ENCODE data around the gene NUTM2F.
"Not testable (repeated sequence)": the region's sequence is repeated elsewhere in the genome, so short reads cannot be mapped to it uniquely, and the experiment has no call there.

NUTM2F gene, protein sequence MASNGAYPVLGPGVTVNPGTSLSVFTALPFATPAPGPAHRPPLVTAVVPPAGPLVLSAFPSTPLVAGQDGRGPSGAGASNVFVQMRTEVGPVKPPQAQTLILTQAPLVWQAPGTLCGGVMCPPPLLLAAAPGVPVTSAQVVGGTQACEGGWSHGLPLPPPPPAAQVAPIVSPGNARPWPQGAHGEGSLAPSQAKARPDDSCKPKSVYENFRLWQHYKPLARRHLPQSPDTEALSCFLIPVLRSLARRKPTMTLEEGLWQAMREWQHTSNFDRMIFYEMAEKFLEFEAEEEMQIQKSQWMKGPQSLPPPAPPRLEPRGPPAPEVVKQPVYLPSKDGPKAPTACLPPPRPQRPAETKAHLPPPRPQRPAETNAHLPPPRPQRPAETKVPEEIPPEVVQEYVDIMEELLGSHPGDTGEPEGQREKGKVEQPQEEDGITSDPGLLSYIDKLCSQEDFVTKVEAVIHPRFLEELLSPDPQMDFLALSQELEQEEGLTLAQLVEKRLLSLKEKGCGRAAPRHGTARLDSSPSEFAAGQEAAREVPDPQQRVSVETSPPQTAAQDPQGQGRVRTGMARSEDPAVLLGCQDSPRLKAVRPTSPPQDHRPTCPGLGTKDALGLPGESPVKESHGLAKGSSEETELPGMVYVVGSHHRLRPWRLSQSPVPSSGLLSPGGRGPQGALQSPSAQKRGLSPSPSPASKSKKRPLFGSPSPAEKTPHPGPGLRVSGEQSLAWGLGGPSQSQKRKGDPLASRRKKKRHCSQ

DNA sequence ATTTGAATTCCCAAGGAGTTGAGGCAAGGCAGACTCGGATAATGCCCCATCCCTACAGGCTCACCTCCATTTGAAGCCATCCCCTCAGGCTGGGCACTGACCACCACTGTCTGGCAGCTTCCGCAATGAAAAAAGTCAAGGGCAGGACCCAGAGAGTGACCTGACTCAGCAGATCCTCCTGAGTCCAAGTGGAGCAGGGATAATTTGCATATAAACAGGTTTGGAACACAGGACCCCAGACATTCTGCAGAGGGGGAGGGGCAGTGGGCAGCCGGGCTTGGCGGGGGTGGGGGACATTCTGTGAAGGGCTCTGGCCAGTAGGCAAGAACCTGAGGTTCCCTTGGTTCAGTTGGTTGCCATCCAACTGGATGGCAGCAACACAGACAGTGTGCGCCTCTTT, at the start of gene NUTM2F:
Gene NUTM2F (minus strand): TSS at position 101 of the 400 bp plus-strand sequence. CDS start 21 bp downstream, at position 80.
- DNase-seq, result not testable (repeated sequence)

DNA sequence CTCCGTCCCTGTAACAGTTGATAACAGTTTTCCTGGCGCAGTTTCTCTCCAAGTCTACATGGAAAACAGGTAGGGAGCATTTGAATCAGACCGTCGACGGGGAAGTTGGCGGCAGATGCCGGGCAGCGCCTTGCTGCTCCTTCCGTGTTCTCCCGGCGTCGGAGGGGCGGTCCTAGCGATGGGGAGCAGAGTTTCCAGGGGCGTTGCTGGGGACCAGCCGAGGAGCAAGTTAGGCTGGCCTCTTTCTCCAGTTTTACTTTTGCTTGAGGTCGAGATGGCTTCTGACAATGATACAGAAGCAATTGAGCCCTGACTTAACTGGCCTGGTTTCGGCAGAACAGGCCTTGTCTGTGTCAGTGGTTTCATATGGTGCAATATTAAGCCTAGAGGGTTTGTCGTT, 46.8 kb upstream of the NUTM2F start:
- DNase-seq, result not testable (repeated sequence)

DNA sequence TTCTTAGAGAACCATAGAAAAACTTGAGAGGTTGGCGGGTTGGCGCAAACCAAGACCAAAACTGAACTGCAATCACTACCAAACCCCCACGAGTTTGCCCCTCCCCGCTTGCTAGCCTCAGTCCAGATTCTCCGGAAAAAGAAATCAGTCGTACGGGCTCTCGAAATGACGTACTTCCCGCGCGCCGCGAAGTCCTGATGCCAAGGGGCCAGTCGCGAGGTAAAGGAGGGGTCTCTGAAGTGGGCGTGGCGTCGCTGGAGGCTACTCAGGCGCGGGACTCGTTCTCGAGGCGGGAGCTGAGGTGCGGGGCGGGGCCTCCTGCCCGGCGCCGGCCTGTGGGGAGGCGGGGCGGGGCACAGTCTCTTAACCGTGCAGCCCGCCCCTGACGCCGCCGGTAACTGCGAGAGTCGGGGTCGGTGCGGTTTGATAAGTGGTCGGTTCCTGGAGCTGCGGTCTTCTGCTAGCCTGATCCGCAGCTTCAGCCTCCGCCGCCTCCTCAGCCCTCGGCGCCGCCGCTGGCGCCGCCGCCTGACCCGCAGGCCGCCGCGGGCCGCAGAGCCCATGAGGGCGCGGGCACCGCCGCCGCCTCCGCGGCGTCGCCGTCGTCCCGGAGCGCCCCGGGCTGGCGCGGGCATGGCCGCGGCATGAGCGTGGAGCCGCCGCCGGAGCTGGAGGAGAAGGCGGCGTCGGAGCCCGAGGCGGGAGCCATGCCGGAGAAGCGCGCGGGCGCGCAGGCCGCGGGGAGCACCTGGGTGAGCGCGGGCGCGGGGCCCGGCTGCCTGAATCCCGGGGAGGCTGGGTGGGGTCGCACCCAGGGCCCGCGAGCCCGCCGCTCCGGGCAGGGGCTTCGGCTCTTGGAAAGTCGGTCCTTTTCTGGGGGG, 46.0 kb upstream of the NUTM2F start:
- peak; percentile 83 to 84 for DNase-seq

DNA sequence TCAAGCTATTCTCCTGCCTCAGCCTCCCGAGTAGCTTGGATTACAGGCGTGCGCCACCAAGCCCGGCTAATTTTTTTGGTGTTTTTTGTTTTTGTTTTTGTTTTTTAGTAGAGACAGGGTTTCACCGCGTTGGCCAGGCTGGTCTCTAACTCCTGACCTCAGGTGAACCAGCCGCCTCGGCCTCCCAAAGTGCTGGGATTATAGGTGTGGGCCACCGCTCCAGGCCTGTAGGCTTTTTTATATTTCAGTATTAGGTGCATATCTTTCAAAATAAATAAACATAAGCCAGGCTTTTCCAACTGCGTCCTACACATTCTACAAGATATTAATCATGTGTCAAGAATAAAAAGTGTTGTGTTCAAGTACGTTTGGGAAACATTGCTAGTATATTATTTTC, 45.3 kb upstream of the NUTM2F start:
- DNase-seq, result not testable (repeated sequence)

DNA sequence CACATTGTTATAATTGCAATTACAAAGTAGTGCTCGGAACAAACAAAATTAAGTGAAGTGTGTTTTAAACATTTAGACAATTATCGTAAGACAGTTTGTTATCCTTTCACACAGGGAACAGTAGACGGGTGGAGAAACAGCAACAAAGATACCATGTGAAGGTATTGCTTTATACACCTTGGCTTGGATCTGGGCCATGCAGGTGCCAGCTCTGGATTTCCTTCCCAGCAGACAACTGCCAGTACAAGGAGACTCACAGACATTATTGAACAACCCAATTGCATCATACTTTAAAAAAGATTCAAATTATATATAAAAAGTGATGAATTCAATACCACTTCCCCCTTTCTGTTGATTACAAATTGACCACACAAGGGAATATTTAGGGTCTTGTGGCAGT, 41.8 kb upstream of the NUTM2F start:
- DNase-seq, result not testable (repeated sequence)

DNA sequence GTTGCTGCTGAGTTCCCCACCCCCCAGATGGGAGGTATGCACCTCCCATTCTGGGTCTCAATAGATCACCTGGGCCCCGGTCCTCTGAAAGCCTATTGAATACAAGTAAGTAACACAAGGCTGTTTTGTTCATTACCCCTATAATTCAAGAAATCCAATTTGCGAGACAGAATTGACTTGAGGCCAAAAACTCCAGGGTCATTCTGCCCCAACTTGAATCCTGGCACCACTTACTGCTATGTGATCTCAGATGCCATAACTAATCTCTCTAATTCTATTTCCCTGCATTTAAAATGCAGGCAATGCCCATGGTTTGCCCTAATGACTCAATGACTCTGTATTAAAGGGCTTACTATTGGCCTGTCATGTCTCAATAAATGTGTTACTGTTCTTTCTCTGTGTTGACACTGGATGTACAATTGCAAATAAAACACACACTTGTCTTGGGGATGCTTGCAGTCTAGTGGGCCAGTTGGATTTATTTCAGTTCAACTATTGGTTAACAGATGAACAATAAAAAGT, 35.7 kb upstream of the NUTM2F start:
- not testable (repeated sequence) for DNase-seq

DNA sequence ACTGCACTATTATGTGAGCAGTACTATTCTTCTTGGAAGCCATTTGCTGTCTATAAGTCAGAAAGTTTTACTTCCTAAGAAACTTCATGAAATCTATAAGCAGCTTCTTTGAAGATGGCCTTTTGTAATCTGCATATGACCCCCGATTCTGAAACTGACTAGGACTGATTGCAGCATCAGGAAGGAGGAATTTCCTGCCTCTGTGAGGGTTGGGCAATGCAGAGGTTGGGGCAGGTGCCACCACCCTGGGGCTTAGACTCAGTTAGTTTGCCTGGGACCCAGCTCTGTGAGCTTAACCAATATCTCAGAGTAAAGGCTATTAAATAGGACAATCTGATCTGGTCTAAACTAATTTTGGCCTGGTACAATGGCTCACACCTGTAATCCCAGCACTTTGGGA, 28.7 kb upstream of the NUTM2F start:
- not testable (repeated sequence) for DNase-seq

DNA sequence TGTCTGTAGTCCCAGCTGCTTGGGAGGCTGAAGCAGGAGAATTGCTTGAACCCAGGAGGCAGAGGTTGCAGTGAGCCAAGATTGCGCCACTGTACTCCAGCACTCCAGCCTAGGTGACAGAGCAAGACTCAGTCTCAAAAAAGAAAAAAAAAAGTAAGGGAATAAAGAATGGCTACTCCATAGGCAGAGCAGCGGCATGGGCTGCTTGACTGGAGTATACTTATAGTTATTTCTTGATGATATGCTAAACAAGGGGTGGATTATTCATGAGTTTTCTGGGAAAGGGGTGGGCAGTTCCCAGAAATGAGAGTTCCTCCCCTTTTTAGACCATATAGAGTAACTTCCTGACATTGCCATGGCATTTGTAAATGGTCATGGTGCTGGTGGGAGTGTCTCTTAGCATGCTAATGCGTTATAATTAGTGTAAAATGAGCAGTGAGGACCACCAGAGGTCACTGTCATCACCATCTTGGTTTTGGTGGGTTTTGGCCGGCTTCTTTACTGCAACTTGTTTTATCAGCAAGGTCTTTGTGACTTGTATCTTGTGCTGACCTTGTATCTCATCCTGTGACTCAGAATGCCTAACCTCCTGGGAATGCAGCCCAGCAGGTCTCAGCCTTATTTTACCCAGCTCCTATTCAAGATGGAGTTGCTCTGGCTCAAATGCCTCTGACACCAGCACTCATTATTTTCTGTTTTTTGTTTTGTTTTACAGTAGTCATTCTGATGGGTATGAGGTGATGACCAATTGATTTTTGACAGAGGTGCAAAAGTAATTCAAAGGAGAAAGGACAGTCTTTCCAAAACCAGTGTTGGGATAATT, 23.7 kb upstream of the NUTM2F start:
- not testable (repeated sequence) for DNase-seq

DNA sequence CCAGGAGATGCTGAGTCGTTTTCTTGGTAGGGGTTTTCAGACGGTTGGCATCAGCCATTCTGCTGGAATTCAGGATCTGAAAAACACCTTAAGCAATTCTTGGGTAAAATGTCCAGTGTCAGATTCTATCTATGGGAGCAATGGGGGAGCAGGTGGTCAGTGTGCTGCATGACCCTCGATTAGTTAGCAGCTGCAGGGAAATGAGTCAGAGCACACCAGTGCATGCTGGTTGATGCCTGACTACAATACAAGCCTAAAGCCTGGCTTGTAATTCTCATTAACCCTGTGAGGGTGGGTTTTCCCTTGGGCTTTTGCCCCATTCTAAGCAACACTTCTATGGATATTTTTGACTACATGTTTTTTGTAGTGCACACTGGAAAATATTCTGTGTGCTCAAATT, 20.3 kb upstream of the NUTM2F start:
- DNase-seq, result not testable (repeated sequence)

DNA sequence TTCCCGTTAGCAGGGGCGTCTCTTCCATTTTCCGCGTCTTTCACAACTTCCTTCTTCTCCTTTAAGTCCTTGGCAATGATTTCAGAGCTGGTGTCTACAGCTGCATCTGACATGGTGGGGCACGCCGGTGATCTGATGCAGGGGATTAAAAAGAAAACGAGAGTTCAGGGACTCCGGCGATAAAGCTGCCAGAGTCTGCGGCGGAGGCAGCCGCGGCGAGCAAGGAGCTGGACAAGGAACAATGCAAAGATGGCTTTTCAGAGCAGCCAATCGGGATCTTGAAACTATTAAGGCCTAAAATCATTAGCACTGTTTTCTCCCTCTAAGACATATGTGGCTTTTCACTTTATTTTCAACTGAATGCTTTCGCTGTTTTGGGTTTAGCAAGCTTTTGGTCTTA, 19.0 kb upstream of the NUTM2F start:
- not testable (repeated sequence) for DNase-seq

DNA sequence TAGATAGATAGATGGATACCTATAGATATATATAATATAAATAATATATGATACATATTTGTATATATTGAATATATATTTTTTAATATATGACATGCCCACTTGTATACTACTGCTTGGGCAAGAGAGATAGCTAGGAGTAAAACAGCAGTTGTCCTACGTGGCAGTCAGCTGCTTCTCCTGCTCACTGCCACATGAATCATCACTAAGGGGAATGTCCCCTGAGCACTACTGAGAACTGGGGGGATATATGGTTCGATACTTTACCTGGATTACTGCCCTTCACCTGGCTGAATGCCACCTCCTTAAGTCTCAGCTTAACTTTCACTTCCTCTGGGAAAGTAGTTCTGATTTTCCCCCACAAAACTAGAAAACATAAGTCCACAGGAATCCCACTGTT, 13.3 kb upstream of the NUTM2F start:
- not testable (repeated sequence) for DNase-seq

DNA sequence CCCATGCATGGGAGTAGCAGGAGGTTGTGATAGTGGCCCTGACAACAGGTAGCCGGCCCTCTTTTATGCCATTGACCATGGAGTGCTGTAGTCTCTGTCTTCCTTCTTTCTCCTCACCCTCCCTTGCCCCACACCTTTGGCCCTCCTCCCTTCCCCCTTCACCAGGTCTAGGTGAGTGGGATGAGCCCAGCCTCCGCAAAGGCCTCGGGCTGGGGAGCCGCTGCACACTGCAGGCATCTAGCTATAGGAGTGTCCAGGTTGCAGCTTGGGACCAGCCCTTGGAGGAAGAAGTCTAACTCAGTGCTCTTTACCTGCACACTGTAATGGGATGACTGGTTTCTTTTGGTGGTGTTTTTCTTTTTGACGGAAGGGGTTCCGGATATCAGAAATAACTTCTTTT, 12.3 kb upstream of the NUTM2F start:
- DNase-seq, result not testable (repeated sequence)

DNA sequence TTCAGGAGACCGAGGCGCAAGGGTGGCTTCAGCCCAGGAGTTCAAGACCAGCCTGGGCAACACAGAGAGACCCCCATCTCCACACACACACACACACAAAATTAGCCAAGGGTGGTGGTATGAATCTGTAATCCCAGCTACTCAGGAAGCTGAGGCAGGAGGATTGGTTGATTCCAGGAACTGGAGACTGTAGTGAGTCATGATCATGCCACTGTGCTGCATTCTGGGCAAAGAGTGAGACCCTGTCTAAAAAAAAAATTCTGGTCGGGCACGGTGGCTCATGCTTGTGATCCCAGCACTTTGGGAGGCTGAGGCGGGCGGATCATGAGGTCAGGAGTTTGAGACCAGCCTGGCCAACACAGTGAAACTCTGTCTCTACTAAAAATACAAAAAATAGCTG, 11.2 kb upstream of the NUTM2F start:
- DNase-seq, result not testable (repeated sequence)

DNA sequence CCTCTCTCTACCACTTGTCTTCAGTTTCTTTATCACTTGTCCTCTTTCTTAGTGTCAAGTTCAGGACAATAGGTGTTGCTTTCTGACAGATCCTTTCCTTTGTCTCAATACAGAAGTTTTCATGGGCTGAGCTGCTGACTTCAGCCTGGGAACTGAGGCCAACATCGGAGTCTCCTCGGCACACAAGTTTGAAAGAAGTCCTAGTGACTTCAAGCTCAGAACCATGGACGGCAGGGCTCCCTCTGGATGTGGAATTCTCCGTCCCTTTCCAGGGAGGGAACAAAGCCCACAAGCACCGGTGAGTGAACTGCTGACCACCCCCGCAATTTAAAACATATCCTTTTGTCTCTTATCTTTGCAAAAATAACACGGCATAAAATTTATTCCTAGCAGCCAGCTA, 10.3 kb upstream of the NUTM2F start:
- DNase-seq, result not testable (repeated sequence)

DNA sequence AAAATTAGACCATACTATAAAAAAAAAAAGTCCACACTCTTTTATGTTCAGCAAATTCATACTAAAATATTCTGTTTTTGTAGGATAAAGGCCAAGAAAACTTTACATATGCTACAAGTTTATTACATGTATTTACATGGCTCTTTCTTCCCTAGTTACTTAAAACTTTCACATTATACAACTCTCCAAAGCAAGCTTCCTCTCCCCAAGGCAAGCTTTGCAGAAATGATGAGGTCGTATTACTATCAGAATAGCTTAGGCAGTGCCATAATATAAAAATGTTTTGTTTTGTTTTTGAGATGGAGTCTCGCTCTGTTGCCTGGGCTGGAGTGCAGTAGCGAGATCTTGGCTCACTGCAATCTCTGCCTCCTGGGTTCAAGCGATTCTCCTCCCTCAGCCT, 8.0 kb upstream of the NUTM2F start:
- DNase-seq, result not testable (repeated sequence)

DNA sequence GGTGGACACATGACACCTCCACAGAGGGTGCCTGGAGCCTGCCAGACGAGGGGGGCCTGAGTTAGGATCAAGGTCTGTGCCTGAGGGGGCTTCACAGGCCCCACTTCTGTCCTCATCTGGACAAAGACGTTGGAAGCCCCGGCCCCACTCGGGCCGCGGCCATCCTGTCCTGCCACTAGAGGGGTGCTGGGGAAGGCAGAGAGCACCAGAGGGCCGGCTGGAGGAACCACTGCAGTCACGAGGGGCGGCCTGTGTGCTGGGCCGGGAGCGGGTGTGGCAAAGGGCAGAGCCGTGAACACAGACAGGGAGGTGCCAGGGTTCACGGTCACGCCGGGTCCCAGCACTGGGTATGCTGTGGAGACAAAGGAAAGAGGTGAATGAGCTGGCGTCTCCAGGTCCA, 2.9 kb downstream of the NUTM2F start:
- DNase-seq, result not testable (repeated sequence)

DNA sequence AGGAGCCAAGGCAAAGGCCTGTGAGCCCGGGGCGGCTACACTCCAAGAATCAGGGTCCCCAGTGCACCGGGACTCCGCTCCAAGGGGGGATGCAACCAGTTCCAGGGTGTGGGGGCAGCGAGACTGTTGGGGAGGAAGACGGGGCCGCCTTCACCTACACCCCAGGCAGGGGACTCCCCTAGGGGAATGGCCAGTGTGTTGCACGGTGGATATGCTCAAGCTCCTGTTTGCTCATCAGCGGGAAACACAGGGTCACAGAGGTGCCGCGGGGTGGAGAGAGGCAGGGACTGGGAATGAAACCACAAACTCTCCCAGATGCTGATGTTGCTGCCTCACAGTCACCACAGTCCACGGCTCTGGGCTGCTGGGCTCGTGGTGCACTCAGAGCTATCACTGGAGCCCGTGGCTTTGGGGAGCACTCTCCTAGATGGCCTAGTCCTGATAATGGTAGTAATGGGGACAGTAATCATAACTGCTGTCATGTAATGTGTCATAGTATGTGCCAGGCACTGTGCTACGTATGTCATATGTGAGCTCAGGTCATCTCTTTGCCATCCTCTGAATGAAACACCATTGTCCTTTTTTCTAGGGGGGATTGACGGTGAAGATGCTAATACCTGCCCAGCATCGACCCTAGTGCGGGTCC, 5.2 kb downstream of the NUTM2F start:
- DNase-seq, result not testable (repeated sequence)

DNA sequence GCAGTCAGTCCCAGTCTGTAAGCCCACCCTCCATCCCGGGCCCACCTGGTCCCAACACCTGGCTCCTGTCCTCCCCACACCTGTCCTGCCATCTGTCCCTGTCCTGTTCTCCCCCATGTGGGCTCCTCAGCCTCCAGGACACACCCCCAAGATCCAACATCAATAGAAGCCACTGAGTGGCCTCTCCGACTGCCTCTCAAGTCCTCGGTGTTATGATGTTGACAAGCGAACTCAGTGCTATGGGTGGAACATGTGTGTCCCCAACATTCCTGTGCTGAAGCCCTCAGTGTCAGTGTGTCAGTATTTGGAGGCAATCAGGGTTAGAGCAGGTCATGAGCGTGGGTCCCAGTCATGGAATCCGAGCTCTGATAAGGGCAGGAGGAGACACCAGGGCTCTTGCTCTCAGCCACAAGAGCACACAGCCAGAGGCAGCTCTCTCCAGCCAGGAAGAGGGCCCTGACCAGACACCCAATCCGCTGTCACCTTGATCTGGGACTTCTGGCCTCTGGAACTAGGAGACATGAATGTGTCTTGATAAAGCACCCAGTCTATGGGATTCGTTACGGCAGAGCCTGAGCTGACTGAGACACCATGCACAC, 6.0 kb downstream of the NUTM2F start:
- not testable (repeated sequence) for DNase-seq

DNA sequence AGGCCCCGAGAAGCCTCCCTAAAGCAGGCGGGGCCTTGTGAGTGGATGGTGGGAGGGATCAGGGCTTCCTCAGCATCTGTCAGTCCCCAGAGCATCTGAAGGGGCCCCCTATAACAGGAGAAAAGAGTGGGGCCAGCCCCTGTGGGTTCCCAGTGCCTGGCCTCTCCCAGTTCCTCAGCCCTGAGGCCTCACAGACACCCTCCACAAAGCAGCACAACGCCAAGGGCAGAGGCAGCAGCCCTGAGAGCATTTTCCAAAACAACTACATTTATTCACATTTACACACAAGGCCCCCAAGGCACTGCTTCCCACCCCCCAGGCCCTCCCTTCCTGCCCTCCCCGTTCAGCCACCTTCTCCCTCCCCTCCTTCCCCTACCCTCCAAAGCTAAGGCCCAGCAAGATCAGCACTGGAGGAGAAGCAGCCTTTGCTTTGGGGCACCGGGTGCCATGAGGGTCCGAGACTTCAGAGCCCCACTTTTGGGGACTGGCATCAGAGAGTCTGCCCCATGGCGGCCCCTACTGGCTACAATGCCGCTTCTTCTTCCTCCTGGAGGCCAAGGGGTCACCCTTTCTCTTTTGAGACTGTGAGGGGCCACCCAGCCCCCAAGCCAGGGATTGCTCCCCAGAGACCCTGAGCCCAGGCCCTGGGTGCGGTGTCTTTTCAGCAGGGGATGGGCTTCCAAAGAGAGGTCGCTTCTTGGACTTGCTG, 10.3 kb downstream of the NUTM2F start:
- DNase-seq, result not testable (repeated sequence)

DNA sequence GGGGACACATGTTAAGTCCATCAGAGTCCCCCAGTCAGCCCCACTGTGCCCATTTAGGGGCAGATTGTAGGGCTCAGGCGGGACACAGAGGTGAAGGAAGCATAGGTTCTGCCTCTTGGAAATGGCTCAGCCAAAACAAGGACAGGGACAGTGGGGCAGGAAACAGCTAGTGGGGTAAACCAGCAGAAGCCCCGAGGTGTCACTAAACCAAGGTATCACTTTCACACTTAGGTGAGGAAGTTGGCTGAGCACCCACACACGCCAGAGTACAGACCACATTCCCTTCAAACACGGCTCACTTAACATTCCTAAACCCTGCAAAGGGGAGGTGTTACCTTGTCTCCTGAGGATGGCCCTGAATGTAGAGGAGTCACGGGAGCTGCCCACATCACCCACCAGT, 12.2 kb downstream of the NUTM2F start:
- DNase-seq, result not testable (repeated sequence)
